CD4-positive, alpha-beta T cell treated with Interleukin-4 for 1 hour (primary cell): ENCODE results near the gene SRMS.

Experiments
- DNase-seq, 2 donors: peaks; one replicate each; pipeline ENCODE4 v3.0.0-alpha.2; 2020 to 2022

SRMS gene

GRCh38 chr20:63498960-63499337 is 48.6 kb downstream of the SRMS start, which contains the start of gene EEF1A2:
EEF1A2 (minus strand) TSS chr20:63499083; CDS start chr20:63497763, 1,320 bp downstream.
- DNase-seq: peak; percentile 57 to 58

- DNase-seq: no peak
Observed at GRCh38 chr20:63497946-63498935, 49.3 kb downstream of the SRMS start.

- DNase-seq: no peak
Observed at GRCh38 chr20:63497138-63497945, 50.2 kb downstream of the SRMS start.

- no peak for DNase-seq
Observed at GRCh38 chr20:63496596-63497120, 50.9 kb downstream of the SRMS start.

- DNase-seq: peak; percentile 73
Observed at GRCh38 chr20:63495741-63496595, 51.6 kb downstream of the SRMS start.

GRCh38 chr20:63495167-63495720 is 52.3 kb downstream of the SRMS start:
- no peak for DNase-seq

DNA sequence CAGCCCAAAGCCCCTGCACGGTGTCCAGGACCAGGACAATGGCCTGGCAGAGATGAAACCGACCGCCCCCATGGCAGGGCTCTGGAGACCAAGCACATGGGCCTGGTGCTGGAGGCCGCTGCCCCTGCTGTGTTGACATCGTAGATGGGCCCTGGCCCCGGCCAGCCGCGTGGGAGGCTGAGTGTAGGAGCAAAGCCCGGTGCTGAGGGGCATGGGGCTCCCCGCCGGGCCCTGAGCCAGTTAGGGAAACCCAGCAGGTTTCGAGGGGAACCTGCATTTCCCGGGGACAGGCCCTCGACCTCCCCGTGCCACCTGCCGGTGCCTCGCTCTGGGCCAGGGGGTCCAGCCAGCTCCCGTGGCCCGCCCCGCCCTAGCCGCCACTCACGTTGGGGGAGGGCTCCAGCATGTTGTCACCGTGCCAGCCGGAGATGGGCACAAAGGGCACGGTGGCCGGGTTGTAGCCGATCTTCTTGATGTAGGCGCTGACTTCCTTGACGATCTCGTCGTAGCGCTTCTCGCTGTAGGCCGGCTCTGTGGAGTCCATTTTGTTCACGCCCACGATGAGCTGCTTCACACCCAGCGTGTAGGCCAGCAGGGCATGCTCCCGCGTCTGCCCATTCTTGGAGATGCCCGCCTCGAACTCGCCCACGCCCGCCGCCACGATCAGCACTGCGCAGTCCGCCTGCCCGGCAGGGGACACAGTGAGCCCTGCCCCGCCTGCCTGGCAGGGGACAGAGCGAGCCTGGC is 53.0 kb downstream of the SRMS start:
- no peak for DNase-seq

- DNase-seq: no peak
Observed at GRCh38 chr20:63494084-63494419, 53.5 kb downstream of the SRMS start.

GRCh38 chr20:63493563-63494020 is 54.0 kb downstream of the SRMS start:
- DNase-seq: no peak

DNA sequence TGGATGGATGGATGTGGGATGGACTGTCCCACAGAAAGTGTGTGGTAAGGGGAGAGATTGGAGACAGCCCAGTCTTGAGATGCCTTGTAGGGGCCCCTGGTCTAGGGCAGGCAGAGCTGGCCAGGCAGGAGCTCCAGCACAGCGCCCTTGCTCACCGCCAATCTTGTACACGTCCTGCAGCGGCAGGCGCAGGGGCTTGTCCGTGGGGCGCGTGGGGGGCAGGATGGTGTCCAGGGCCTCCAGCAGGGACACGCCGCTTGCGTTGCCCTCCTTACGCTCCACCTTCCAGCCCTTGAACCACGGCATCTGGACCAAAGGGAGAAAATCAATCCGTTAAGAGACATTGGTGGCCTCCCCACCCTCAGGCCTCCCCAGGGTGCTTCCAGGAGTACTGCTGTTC is 54.6 kb downstream of the SRMS start:
- no peak for DNase-seq

DNA sequence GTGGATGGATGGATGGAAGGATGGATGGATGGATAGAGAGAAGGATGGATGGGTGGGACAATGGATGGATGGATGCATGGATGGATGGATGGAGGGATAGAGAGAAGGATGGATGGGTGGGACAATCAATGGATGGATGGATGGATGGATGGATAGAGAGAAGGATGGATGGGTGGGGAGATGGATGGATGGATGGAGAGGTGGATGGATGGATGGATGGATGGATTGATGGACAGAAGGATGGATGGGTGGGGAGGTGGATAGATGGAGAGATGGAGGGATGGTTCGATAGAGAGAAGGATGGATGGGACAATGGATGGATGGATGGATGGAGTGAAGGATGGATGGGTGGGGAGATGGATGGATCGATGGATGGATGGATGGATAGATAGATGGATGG is 55.0 kb downstream of the SRMS start:
- DNase-seq: no peak

DNA sequence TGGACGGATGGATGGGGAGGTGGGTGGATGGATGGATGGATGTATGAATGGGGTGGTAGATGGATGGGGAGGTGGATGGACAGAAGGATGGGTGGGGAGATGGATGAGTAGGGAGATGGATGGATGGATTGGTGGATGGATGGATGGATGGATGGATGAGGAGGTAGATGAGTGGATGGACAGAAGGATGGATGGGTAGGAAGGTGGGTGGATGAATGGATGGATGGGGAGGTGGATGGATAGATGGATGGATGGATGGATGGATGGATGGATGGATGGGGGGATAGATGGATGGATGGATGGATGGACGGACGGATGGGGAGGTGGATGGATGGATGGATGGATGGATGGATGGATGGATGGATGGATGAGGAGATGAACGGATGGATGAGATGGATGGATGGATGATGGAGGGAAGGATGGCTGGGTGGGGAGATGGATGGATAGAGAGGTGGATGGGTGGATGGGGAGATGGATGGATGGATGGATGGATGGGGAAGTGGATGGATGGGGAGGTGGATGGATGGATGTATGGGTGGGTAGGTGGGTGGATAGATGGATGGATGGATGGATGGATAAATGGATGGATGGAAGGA is 55.8 kb downstream of the SRMS start:
- DNase-seq: no peak

- no peak for DNase-seq
Observed at GRCh38 chr20:63491078-63491477, 56.5 kb downstream of the SRMS start.
